ENCODE data around the gene PTPN21.

- no peak for TF ChIP-seq POLR2A (IDR thresholded peaks at IDR 0.05)
- no peak for TF ChIP-seq EP300 (IDR thresholded peaks at IDR 0.05; ENCODE audit: low read depth)
These were observed 1.8 kb upstream of the PTPN21 start for GRCh38 chr14:88556581-88556980.
